HG03520 (cell line): ENCODE measurements around the gene C10orf105.

Source experiments
- ATAC-seq: cut with Tn5 transposase; IDR thresholded peaks from one replicate; pipeline ENCODE4 v1.9.1; 2021; ENCODE audit warnings: mild to moderate bottlenecking, moderate library complexity; ENCODE audit not compliant: unreplicated experiment

Gene C10orf105

GRCh38 chr10:71681977-71682376 lies 37.6 kb downstream of the C10orf105 start:
- no peak for ATAC-seq

- no peak for ATAC-seq
Measured at GRCh38 chr10:71679425-71679824, 40.2 kb downstream of the C10orf105 start.

GRCh38 chr10:71678057-71678805 lies 41.3 kb downstream of the C10orf105 start:
- no peak for ATAC-seq

GRCh38 chr10:71677261-71677660 lies 42.3 kb downstream of the C10orf105 start:
- ATAC-seq: no peak

GRCh38 chr10:71675295-71675970 lies 44.1 kb downstream of the C10orf105 start:
- ATAC-seq: no peak

- ATAC-seq: no peak
Measured at GRCh38 chr10:71671994-71672946, 47.3 kb downstream of the C10orf105 start.

- ATAC-seq: no peak
Measured at GRCh38 chr10:71667387-71667752, 52.2 kb downstream of the C10orf105 start.

GRCh38 chr10:71666639-71667386 lies 52.8 kb downstream of the C10orf105 start:
- no peak for ATAC-seq

- ATAC-seq: no peak
Measured at GRCh38 chr10:71665456-71665855, 54.1 kb downstream of the C10orf105 start.

GRCh38 chr10:71664585-71664984 lies 55.0 kb downstream of the C10orf105 start:
- ATAC-seq: no peak

GRCh38 chr10:71663311-71663710 lies 56.3 kb downstream of the C10orf105 start:
- ATAC-seq: no peak

GRCh38 chr10:71661779-71662336 lies 57.7 kb downstream of the C10orf105 start:
- no peak for ATAC-seq
